NB4 (cell line): ENCODE measurements around the gene OR4A47.
"Not testable (repeated sequence)": the region's sequence is repeated elsewhere in the genome, so short reads cannot be mapped to it uniquely, and the experiment has no call there.

Source experiments
- DNase-seq: peaks from one replicate; pipeline ENCODE4 v3.0.0; 2010; ENCODE audit warnings: low read depth
- H3K4me3 ChIP-seq: one replicate; pipeline ENCODE4 v1.5.1; 2011; ENCODE audit warnings: mild to moderate bottlenecking, low read depth, low read length, moderate library complexity
- CTCF ChIP-seq: IDR thresholded peaks from one replicate; pipeline ENCODE4 v1.5.1; 2012; ENCODE audit warnings: low read depth, low read length
- MAX ChIP-seq: IDR thresholded peaks from 2 replicates; pipeline ENCODE4 v1.6.1; 2011; ENCODE audit warnings: low read depth, low read length
- MYC ChIP-seq: IDR thresholded peaks from 2 replicates; pipeline ENCODE4 v1.6.1; 2011; ENCODE audit warnings: low read depth, low read length
- POLR2A ChIP-seq: IDR thresholded peaks from 2 replicates; pipeline ENCODE4 v1.6.1; 2011; ENCODE audit warnings: mild to moderate bottlenecking; ENCODE audit not compliant: insufficient read length; ENCODE audit errors: extremely low read depth

The OR4A47 gene

GRCh38 chr11:48488493-48488892 is at the start of gene OR4A47:
TSS of gene OR4A47 (plus strand) at chr11:48488793. CDS start at chr11:48488793, 0 bp downstream.
- not testable (repeated sequence) for H3K4me3 ChIP-seq, DNase-seq

- not testable (repeated sequence) for H3K4me3 ChIP-seq, DNase-seq
These were observed 32.7 kb upstream of the OR4A47 start for GRCh38 chr11:48455909-48456308.

GRCh38 chr11:48473966-48474365 is 14.6 kb upstream of the OR4A47 start:
- H3K4me3 ChIP-seq, DNase-seq: not testable (repeated sequence)

- H3K4me3 ChIP-seq, DNase-seq: not testable (repeated sequence)
These were observed 13.9 kb upstream of the OR4A47 start for GRCh38 chr11:48474703-48475102.

- H3K4me3 ChIP-seq, DNase-seq: not testable (repeated sequence)
These were observed 17.6 kb downstream of the OR4A47 start for GRCh38 chr11:48506169-48506568.

- no peak for TF ChIP-seq CTCF
- TF ChIP-seq POLR2A, result no peak
- TF ChIP-seq MAX, result no peak
- no peak for TF ChIP-seq MYC
These were observed 50.4 kb downstream of the OR4A47 start for GRCh38 chr11:48538991-48539390.

More at GRCh38 chr11:48538991-48539390, 50.4 kb downstream of the OR4A47 start:
- H3K4me3 ChIP-seq, result no peak overlapping the region
- DNase-seq, result no peak
